Erythroblast (primary cell): Measurements from ENCODE around the gene ASB1.
"Not testable (repeated sequence)": the region's sequence is repeated elsewhere in the genome, so short reads cannot be mapped to it uniquely, and the experiment has no call there.

Source experiments
- DNase-seq, 2 experiments: peaks; one replicate each; lab custom pipeline; 2025; lab: John Stamatoyannopoulos, UW
- GATA1 ChIP-seq: IDR thresholded peaks from 2 replicates; pipeline ENCODE4 v1.6.1; 2011; ENCODE audit warnings: low read depth, mild to moderate bottlenecking, control low read depth, low read length, moderate library complexity
- POLR2A ChIP-seq: IDR thresholded peaks from 2 replicates; pipeline ENCODE4 v1.6.1; 2011; ENCODE audit warnings: mild to moderate bottlenecking, low read length

ASB1 gene

DNA sequence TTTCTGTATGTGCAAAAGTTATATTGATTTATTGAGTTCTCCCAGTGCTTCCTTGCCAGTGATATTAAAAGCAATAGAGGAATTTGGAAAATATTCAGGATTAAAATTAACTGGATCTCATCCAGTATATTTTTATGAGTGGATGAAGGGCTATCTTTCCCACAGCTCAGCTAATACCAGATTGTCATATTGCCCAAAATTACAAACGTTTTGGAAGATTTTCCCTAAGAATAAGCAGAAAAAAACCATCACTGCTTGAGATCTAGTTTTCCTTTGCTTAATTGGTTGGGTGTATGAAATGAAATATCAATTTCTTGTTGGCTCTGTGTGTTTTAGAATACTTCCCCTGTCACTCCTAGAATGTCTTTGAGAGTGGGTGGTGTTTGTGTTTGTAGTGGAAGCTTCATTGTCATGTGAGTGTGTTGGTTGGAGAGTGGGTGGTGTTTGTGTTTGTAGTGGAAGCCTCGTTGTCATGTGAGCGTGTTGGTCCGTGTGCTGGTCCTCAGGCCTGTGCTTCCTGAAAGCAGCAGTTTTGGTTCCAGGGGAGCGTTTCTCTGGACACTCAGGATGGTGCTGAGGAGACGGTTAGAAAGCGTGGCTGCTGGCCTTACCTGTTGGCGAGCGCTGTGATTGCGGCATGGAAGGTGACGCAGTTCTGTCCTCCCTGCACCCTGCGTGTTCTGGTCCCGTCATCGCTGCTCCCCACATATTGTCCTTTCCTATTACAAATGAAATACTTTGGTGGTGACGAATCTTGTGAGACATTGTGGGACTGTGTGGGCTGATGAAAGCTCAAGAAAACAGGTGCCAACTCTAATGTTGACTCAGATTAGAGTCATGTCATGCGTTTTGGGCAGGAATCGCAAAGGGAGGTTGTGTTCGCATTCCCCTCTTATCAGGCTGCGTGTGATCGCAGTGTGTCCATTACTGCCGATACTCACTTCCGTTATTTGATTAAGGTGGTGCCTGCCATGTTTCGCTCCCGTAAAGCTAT is 12.4 kb downstream of the ASB1 start:
- DNase-seq, result peak in 1 of 2 experiments; percentile 18

DNA sequence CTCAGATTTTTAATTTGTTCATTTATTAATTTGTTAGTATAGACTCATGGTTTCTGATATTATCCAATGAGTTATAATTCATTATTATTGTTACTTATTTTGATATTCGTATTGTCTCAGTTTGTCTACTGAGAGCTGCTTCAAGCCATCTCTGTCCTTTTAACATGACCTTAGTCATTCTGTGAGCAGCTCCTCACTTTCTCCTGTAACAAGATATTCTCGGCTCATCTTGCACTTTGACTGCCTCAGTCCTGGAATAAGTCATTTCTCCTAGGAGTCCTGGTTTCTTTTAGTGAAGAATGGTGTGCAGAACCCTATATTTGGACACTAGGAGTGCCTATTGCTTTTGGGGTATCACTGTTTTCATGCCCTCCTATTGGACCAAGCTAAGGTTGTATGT is 13.2 kb downstream of the ASB1 start:
- TF ChIP-seq GATA1 (no peak), POLR2A (no peak)
- DNase-seq, result no peak

More for the DNA sequence above, 12.4 kb downstream of the ASB1 start:
- TF ChIP-seq POLR2A (no peak), GATA1 (no peak)

DNA sequence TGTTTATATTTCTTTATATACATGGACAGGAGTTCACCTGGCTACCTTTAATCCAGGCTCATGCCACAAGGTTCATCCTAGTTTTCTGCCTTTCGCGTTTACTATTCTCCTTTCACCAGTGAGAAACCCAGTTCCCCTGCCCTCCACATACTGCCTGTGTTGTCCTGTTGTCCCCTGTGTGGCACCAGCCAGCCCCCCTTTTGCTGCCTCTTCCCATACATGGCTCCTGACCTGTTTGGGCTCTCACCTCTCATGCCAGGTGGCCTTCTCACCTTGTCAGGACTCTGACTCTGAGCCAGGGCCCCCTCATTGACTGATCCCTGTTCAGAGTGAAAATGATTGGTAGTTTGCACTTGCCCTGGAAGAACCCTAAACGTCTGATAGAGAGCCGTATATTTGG is 13.6 kb downstream of the ASB1 start:
- DNase-seq, result no peak
- TF ChIP-seq POLR2A (no peak), GATA1 (no peak)

DNA sequence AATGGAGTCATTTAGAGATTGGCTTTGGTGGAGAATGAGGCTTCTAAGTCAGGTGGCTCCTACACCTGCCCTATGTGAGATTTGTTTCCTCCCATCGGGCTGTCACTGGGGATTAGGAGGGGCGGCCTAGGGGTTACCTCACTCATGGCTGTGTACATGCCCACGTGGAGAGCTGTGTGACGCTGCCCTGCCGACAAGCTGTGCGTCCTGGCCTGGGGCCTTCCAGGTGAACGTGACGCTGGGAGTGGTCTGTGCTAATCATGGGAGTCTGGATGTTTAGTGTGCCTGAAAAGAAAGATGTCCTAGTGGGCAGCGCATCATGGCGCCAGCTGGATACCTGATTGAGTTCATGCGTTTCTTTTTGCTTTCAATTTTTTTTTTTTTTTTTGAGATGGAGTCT is 14.0 kb downstream of the ASB1 start:
- no peak for DNase-seq
- TF ChIP-seq POLR2A (no peak), GATA1 (no peak)

DNA sequence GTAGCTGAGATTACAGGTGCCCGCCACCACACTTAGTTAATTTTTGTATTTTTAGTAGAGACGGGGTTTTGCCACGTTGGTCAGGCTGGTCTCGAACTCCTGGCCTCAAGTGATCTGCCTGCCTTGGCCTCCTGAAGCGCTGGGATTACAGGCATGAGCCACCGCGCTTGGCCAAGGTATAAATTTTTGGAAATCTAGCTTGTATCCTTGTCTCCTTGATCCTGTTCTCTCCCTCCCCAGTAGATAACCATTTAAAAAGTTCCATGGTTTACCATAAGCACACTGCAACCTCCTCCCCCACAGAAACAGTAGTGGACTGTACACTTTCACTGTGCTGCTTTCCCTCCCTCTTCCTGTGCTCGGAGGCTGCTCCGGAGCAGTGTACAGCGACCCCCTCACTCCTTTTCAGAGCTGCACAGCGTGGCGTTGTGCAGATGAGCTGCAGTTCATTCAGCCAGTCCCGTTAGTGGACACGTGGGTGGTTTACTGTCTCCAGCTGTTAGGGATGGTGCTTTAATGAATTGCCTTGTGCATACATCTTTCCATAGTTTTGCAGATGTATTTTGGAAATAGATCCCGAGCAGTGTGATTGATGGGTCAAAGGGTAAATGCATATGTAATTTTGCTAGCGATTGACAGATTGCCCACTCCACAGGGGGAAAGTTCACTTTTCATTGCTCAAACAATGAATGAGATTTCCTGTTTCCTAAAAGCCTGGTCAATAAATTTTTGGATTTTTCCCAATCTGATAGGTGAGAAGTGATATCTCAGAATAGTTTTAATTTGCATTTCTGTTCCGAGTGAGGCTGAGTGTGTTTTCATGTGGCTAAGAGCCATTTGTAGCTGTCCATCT is 14.8 kb downstream of the ASB1 start:
- TF ChIP-seq GATA1 (no peak), POLR2A (no peak)
- DNase-seq, result no peak

DNA sequence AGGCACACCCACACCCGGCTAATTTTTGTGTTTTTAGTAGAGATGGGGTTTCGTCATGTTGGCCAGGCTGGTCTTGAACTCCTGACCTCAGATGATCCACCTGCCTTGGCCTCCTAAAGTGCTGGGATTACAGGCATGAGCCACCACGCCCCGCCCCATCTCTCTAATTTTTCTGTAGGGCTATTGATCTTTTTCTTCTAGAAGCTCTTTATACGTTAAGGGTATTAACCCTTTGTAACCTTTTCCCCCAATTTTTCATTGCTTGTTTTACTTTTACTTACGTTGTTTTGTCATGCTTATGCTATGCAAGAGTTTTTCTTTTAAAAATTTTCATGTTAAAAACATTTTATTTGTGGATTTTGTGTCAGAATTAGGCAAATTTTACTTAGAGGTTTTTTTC is 15.5 kb downstream of the ASB1 start:
- not testable (repeated sequence) for DNase-seq

DNA sequence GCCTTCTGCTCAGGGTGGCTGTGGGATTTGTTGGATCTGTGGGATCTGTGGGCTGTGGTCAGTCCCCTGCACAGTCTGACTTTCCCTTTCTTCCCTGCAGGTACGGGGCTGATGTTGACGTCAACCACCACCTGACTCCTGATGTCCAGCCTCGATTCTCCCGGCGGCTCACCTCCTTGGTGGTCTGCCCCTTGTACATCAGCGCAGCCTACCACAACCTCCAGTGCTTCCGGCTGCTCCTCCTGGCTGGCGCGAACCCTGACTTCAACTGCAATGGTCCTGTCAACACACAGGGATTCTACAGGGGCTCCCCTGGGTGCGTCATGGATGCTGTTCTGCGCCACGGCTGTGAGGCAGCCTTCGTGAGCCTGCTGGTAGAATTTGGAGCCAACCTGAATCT is 17.5 kb downstream of the ASB1 start:
- no peak for DNase-seq
- TF ChIP-seq POLR2A (no peak), GATA1 (no peak)

DNA sequence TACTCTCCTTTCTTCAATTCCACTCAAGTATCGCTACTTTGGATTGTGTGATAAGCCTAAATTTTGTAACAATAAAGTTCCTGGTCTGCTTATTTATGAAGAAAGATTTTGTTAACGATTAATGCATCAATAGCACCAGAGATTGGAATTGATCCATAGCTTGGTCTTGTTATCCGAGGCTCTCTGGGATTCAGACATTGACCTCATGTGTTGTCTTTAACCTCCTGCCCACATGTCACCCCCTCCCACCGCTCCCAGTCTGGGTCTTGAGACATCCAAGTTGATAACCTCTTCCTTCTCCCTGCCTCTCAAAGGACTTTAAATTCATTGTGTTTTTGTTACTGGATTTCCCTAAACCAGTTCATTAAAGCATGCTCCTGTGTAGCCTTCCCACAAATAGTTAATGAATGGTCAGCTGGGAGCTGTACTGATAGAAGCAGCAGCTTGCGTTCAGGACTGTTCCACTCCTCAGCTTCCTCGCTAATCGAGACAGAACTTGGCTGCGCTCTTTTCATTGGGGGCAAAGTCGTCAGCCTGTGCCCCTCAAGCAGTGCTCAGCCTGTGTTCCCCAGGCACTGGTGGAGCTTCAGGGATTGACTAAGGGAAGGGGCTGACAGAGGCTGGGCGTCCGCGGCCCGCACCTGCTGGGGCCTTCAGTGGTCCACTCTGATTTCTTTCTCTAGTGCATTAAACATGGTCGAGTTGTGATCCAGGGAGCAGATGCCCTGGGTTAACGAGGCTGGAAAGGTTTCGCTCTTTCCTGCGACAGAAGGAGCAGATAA is 18.9 kb downstream of the ASB1 start:
- DNase-seq, result no peak
- TF ChIP-seq POLR2A (no peak), GATA1 (no peak)

DNA sequence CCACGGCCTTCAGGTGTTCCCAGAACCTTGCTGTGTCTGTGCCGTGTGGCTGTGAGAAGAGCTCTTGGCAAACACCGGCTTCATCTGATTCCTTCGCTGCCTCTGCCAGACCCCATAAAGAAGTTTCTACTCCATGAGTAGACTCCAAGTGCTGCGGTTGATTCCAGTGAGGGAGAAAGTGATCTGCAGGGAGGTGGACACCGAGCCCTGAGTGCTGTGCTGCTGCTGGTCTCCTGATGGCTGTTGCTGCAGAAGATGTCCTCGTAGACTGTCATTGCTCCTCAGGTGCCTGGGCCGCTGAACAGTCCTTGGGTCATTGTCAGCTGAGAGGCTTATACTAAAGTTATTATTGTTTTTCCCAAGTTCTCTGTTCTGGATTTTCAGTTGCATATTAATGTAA is 19.6 kb downstream of the ASB1 start:
- TF ChIP-seq POLR2A (no peak), GATA1 (no peak)
- no peak for DNase-seq

DNA sequence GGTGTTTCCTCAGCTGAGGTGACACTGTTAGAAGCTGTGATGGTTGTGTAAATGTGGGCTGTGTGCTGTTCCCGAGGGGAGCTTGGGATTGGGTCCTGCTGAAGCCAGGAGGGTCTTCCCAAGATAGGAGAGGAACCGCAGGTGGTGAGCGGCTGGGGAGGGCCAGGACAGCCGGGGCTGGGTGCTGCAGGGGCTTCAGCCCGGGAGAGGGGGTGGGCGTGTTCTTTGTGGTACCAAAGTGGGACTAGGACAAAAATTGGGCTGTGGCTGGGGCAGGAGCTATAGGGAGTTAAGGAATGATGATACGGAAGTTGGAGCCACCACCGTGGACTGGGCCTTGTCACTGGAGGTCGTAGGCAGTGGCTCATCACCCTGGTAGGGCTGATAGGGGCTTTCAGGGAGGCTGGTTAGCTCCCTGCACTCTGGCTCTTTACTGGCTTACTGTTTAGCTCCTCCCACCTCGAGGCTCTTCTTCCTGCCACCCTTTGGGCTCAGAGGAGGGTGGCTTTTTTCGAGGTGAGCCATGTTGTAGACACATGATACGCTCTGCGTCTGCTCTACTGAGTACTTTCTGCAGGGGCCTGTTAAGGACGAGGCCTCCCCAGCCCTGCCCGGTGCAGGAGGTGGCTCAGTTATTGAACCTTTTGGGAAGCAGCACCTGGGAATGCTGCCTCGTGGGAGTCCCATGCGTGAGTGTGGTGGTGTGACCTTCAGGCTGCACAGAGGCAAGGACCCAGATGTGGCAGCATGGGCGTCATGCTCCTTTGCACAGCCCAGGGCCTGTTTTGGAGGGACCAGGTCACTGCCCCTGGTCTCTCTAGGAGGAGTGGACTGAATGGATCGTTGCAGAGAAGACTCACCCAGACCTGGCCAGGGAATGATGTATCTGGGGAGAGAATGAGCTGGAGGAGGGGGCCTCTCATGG is 21.6 kb downstream of the ASB1 start:
- TF ChIP-seq POLR2A, result no peak
- TF ChIP-seq GATA1, result no peak
- DNase-seq, result no peak

DNA sequence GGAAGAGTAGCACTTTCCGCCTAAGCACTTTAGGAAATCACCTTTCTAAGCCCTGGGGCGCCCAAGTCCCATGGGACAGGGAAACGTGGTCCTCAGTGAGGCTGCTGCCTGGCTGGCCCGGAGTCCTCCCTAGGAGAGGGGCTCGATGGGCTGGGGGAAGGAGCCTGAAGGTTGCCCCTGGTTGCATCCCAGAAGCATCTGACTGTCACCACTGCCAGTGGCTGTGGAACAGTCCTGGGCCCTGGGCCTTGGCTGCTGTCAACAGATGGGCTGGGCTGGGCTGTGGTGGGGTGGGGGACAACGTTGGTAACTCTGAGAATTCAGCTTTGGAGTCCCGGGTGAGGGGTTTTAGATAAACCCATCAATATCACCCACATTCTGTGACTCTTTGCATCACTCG is 22.5 kb downstream of the ASB1 start:
- DNase-seq, result no peak
- TF ChIP-seq GATA1 (no peak), POLR2A (no peak)

DNA sequence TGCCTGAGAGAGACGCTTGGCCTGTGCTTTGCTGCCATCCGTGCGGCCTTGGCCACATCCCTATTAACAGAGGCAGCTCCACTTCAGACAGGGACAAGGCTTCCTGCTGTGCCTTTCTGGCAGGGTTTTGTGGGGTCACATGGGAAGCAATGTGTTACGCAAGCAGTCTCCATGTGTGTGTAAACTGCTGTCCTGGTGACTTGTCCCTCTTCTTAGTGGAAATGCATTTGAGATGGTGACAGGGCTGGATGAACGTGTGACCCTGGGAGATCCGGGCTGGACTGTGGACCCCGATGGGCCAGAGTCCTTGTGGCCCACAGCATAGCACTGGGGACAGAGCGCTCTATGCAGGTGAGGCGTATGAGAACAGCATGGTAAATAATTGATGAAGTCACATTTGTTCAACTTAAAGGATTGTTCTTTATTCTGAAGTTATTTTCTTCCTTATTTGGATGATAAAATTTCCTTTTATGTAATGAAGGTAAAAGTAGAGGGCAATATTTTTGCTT is 23.2 kb downstream of the ASB1 start:
- DNase-seq, result no peak
- no peak for TF ChIP-seq GATA1
- no peak for TF ChIP-seq POLR2A
